ENCODE data around the gene XRCC4. TPM values are rescaled to one million over a fixed set of nuclear protein-coding genes. Genes with fewer than 3 reads are reported as not detected.

The XRCC4 gene
- total and polyA plus RNA-seq, 2 of the 13 experiments (the other 11 are each of a cell fraction or from before 2014, with no cell fraction given) = 2.8 to 12.6 TPM

DNA sequence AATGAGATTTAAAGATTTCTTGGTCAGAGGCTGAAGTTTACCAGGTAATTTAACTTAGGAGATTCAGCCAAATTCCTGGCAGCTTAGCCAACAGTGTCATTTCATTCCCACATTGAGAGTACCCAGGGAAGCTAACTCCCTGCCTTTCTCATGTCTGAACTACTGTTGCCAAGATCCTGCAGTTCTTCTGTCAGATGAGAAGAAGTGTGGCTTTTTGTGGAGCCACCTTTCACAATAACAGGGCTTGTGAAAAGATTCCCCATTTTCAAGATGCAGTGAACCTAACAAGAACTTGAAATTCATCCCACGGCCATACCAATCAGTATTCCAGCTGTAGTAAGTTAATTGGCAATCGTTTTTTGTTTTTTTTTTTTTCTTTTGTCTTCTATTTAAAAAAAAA, 176.4 kb downstream of the XRCC4 start:
- Histone ChIP-seq H3K36me3 (replicated peaks in 1 of 2; ENCODE audit: control insufficient read depth in 1 of 2, insufficient read depth in 2 of 2, low read length in 2 of 2) (no peaks in the 10 kb centered on the region), H3K79me2 (ENCODE audit: insufficient read depth, low read length) (no peaks in the 10 kb centered on the region), H3K27me3 (ENCODE audit: control insufficient read depth in 1 of 2, insufficient read depth in 2 of 2, low read length in 2 of 2) (no peaks in the 10 kb centered on the region), H3K4me3 (replicated peaks in 1 of 3; ENCODE audit: insufficient read depth in 1 of 3, low read depth in 2 of 3, low read length in 3 of 3) (no peak overlapping the region), H3K4me1 (ENCODE audit: insufficient read depth, low read length) (no peaks in the 10 kb centered on the region), H3K9me3 (ENCODE audit: low read length) (no peaks in the 10 kb centered on the region), H3K27ac (ENCODE audit: extremely low read length, insufficient read depth, low read length) (no peak overlapping the region), H3K9ac (ENCODE audit: insufficient read depth, low read depth, low read length) (no peak overlapping the region), H3K4me2 (ENCODE audit: low read depth, low read length) (no peak overlapping the region), H4K20me1 (ENCODE audit: insufficient read depth, low read length) (no peaks in the 10 kb centered on the region), H2AFZ (ENCODE audit: low read length) (no peak overlapping the region)
- in situ Hi-C loops (cut with HindIII; ENCODE audit: extremely low pct_ligation_motif_present, low pct_unique_long_range_greater_than_20kb) (no loop called here), intact Hi-C loops (cut with micrococcal nuclease; ENCODE audit: unreplicated experiment) (loop anchor here (5.0 kb wide), 1 partner anchor 176 kb away; the partner anchor contains the start of genes TMEM167A and XRCC4)
- BruUV-seq (replicated peaks) = no TSS peak
- ChIA-PET CTCF (ENCODE audit: low intra/inter-chr PET ratio, low total read pairs) (no interaction called here), POLR2A (no interaction called here)
- DNase-seq (ENCODE audit: low spot score) (no peak), FAIRE-seq (no peak), ATAC-seq (no peak)
- 61% methylated on average over 2 of the region's 2 CpGs for WGBS (ENCODE audit: low lambda C conversion rate)
- no peak for TF ChIP-seq FOXO1 (CRISPR knock-in tag; IDR thresholded peaks at IDR 0.05)
- no peak for TF ChIP-seq RFX1 (IDR thresholded peaks at IDR 0.05)
- TF ChIP-seq ZNF782 (CRISPR knock-in tag; IDR thresholded peaks at IDR 0.05; ENCODE audit: borderline replicate concordance) = no peak
- TF ChIP-seq ZNF883 (CRISPR knock-in tag; IDR thresholded peaks at IDR 0.05; ENCODE audit: not compliant biosample characterization) = no peak
- TF ChIP-seq, protein P1, sequence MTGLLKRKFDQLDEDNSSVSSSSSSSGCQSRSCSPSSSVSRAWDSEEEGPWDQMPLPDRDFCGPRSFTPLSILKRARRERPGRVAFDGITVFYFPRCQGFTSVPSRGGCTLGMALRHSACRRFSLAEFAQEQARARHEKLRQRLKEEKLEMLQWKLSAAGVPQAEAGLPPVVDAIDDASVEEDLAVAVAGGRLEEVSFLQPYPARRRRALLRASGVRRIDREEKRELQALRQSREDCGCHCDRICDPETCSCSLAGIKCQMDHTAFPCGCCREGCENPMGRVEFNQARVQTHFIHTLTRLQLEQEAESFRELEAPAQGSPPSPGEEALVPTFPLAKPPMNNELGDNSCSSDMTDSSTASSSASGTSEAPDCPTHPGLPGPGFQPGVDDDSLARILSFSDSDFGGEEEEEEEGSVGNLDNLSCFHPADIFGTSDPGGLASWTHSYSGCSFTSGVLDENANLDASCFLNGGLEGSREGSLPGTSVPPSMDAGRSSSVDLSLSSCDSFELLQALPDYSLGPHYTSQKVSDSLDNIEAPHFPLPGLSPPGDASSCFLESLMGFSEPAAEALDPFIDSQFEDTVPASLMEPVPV (CRISPR knock-in tag; IDR thresholded peaks at IDR 0.05) = no peak
- TF ChIP-seq SP5 (CRISPR knock-in tag; IDR thresholded peaks at IDR 0.05; ENCODE audit: borderline replicate concordance, low read depth) = no peak
- no peak for TF ChIP-seq MTA3 (CRISPR knock-in tag; IDR thresholded peaks at IDR 0.05)
- TF ChIP-seq SUZ12 (IDR thresholded peaks at IDR 0.05; ENCODE audit: low read depth, low read length) = no peak
- TF ChIP-seq KDM5A (IDR thresholded peaks at IDR 0.05; ENCODE audit: borderline replicate concordance, low read length) = no peak
- TF ChIP-seq TSC22D2 (CRISPR knock-in tag; IDR thresholded peaks at IDR 0.05; ENCODE audit: borderline replicate concordance) = no peak
- TF ChIP-seq ZNF253 (CRISPR knock-in tag; IDR thresholded peaks at IDR 0.05; ENCODE audit: borderline replicate concordance) = no peak
- TF ChIP-seq, protein P2, sequence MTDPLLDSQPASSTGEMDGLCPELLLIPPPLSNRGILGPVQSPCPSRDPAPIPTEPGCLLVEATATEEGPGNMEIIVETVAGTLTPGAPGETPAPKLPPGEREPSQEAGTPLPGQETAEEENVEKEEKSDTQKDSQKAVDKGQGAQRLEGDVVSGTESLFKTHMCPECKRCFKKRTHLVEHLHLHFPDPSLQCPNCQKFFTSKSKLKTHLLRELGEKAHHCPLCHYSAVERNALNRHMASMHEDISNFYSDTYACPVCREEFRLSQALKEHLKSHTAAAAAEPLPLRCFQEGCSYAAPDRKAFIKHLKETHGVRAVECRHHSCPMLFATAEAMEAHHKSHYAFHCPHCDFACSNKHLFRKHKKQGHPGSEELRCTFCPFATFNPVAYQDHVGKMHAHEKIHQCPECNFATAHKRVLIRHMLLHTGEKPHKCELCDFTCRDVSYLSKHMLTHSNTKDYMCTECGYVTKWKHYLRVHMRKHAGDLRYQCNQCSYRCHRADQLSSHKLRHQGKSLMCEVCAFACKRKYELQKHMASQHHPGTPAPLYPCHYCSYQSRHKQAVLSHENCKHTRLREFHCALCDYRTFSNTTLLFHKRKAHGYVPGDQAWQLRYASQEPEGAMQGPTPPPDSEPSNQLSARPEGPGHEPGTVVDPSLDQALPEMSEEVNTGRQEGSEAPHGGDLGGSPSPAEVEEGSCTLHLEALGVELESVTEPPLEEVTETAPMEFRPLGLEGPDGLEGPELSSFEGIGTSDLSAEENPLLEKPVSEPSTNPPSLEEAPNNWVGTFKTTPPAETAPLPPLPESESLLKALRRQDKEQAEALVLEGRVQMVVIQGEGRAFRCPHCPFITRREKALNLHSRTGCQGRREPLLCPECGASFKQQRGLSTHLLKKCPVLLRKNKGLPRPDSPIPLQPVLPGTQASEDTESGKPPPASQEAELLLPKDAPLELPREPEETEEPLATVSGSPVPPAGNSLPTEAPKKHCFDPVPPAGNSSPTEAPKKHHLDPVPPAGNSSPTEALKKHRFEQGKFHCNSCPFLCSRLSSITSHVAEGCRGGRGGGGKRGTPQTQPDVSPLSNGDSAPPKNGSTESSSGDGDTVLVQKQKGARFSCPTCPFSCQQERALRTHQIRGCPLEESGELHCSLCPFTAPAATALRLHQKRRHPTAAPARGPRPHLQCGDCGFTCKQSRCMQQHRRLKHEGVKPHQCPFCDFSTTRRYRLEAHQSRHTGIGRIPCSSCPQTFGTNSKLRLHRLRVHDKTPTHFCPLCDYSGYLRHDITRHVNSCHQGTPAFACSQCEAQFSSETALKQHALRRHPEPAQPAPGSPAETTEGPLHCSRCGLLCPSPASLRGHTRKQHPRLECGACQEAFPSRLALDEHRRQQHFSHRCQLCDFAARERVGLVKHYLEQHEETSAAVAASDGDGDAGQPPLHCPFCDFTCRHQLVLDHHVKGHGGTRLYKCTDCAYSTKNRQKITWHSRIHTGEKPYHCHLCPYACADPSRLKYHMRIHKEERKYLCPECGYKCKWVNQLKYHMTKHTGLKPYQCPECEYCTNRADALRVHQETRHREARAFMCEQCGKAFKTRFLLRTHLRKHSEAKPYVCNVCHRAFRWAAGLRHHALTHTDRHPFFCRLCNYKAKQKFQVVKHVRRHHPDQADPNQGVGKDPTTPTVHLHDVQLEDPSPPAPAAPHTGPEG (CRISPR knock-in tag; IDR thresholded peaks at IDR 0.05) = no peak
- TF ChIP-seq, protein P3, sequence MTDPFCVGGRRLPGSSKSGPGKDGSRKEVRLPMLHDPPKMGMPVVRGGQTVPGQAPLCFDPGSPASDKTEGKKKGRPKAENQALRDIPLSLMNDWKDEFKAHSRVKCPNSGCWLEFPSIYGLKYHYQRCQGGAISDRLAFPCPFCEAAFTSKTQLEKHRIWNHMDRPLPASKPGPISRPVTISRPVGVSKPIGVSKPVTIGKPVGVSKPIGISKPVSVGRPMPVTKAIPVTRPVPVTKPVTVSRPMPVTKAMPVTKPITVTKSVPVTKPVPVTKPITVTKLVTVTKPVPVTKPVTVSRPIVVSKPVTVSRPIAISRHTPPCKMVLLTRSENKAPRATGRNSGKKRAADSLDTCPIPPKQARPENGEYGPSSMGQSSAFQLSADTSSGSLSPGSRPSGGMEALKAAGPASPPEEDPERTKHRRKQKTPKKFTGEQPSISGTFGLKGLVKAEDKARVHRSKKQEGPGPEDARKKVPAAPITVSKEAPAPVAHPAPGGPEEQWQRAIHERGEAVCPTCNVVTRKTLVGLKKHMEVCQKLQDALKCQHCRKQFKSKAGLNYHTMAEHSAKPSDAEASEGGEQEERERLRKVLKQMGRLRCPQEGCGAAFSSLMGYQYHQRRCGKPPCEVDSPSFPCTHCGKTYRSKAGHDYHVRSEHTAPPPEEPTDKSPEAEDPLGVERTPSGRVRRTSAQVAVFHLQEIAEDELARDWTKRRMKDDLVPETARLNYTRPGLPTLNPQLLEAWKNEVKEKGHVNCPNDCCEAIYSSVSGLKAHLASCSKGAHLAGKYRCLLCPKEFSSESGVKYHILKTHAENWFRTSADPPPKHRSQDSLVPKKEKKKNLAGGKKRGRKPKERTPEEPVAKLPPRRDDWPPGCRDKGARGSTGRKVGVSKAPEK (CRISPR knock-in tag; IDR thresholded peaks at IDR 0.05; ENCODE audit: borderline replicate concordance) = no peak
- TF ChIP-seq, protein P4, sequence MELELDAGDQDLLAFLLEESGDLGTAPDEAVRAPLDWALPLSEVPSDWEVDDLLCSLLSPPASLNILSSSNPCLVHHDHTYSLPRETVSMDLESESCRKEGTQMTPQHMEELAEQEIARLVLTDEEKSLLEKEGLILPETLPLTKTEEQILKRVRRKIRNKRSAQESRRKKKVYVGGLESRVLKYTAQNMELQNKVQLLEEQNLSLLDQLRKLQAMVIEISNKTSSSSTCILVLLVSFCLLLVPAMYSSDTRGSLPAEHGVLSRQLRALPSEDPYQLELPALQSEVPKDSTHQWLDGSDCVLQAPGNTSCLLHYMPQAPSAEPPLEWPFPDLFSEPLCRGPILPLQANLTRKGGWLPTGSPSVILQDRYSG (CRISPR knock-in tag; IDR thresholded peaks at IDR 0.05) = no peak
